Left colon (tissue), 2 donors: ENCODE measurements around the gene CEACAM4. TPM values are rescaled to one million over a fixed set of nuclear protein-coding genes. Genes with fewer than 3 reads are reported as not detected.
"Not testable (repeated sequence)": the region's sequence is repeated elsewhere in the genome, so short reads cannot be mapped to it uniquely, and the experiment has no call there.

Experiments
- ATAC-seq: fragments of 200-7000 bp; cut with Tn5 transposase; one replicate; pipeline ENCODE4 v1.9.1; 2020; ENCODE audit warnings: mild to moderate bottlenecking, moderate library complexity
- DNase-seq, 2 donors: peaks; one replicate each; pipeline ENCODE4 v3.0.0-alpha.2; 2020
- intact Hi-C, 2 donors: fragments of 100-400 bp; cut with DNase I in 1 of 2; cut with micrococcal nuclease in 1 of 2; formaldehyde crosslinking; loops; one replicate each; pipeline versions ENCODE4 v1.11.2 to v1.14.0; 2022; cut with DNase I, micrococcal nuclease
- total RNA-seq, 2 donors: library from RNA; stranded (reverse); fragmentation: NEBNext Ultra II Directional; extraction: Animal tissue kit (Norgen Biotek cat#: 25700); gene quantifications; one replicate each; pipeline ENCODE4 v1.2.1, GENCODE V29; 2021
- donor health status: DM: no; HTN: no; CAD: no.
- donor health status: DM: yes; HTN: yes; CAD: no.

CEACAM4 gene
- total RNA-seq, 2 donors from 2014 or later = 0.22 to 0.24 TPM

- intact Hi-C loops = no loop called here
- ATAC-seq (peak; percentile 52), DNase-seq (peak in 1 of 2 donors; percentile 37)
Observed at GRCh38 chr19:41588497-41589209, 38.2 kb downstream of the CEACAM4 start.

GRCh38 chr19:41587838-41588210 lies 39.0 kb downstream of the CEACAM4 start:
- no peak for DNase-seq
- intact Hi-C loops = no loop called here
- ATAC-seq = no peak

- intact Hi-C loops = no loop called here
- no peak for DNase-seq
- no peak for ATAC-seq
Observed at GRCh38 chr19:41587101-41587837, 39.6 kb downstream of the CEACAM4 start.

- intact Hi-C loops = no loop called here
- no peak for DNase-seq
- no peak for ATAC-seq
Observed at GRCh38 chr19:41586064-41586463, 40.8 kb downstream of the CEACAM4 start.

GRCh38 chr19:41584931-41585330 lies 41.9 kb downstream of the CEACAM4 start:
- ATAC-seq (no peak), DNase-seq (no peak)
- intact Hi-C loops = no loop called here

- DNase-seq = no peak
- no peak for ATAC-seq
- intact Hi-C loops = no loop called here
Observed at GRCh38 chr19:41584260-41584810, 42.5 kb downstream of the CEACAM4 start.

- ATAC-seq, intact Hi-C loops, DNase-seq: not testable (repeated sequence)
Observed at GRCh38 chr19:41582577-41583182, 44.2 kb downstream of the CEACAM4 start.

GRCh38 chr19:41581068-41581467 lies 45.8 kb downstream of the CEACAM4 start:
- ATAC-seq, intact Hi-C loops: not testable (repeated sequence)

GRCh38 chr19:41578886-41579285 lies 48.0 kb downstream of the CEACAM4 start:
- intact Hi-C loops = loop anchor here in 1 of 2 donors (10.0 kb wide), 1 partner anchor 124 kb away; no protein-coding TSS in a partner anchor
- no peak for DNase-seq
- ATAC-seq = no peak

More at GRCh38 chr19:41581068-41581467, 45.8 kb downstream of the CEACAM4 start:
- not testable (repeated sequence) for DNase-seq

- no peak for DNase-seq
- ATAC-seq = no peak
- intact Hi-C loops = loop anchor here in 1 of 2 donors (10.0 kb wide), 1 partner anchor 123 kb away; no protein-coding TSS in a partner anchor
Observed at GRCh38 chr19:41577833-41578232, 49.0 kb downstream of the CEACAM4 start.

GRCh38 chr19:41577144-41577830 lies 49.6 kb downstream of the CEACAM4 start:
- intact Hi-C loops = loop anchor here in 1 of 2 donors (10.0 kb wide), 1 partner anchor 122 kb away; no protein-coding TSS in a partner anchor
- DNase-seq = no peak
- ATAC-seq = no peak

GRCh38 chr19:41575998-41576397 lies 50.9 kb downstream of the CEACAM4 start, which contains the start of gene CEACAM21:
CEACAM21 (plus strand) TSS chr19:41576166; CDS start chr19:41576275, 109 bp downstream.
- intact Hi-C loops = loop anchor here in 1 of 2 donors (10.0 kb wide), 1 partner anchor 121 kb away; no protein-coding TSS in a partner anchor
- DNase-seq (peak; percentile 59 to 68), ATAC-seq (peak; percentile 89)

GRCh38 chr19:41570639-41571112 lies 56.2 kb downstream of the CEACAM4 start:
- DNase-seq (peak; percentile 67 to 90), ATAC-seq (peak; percentile 90)
- intact Hi-C loops = loop anchor here in 1 of 2 donors (10.0 kb wide), 1 partner anchor 116 kb away; no protein-coding TSS in a partner anchor

GRCh38 chr19:41570179-41570578 lies 56.7 kb downstream of the CEACAM4 start:
- intact Hi-C loops = loop anchor here in 1 of 2 donors (10.0 kb wide), 1 partner anchor 115 kb away; no protein-coding TSS in a partner anchor
- DNase-seq = no peak
- ATAC-seq = no peak

- ATAC-seq (no peak), DNase-seq (no peak)
- intact Hi-C loops = loop anchor here (5.0 to 10.0 kb wide), 2 partner anchors 115 to 117 kb away; no protein-coding TSS in a partner anchor
Observed at GRCh38 chr19:41569481-41570150, 57.3 kb downstream of the CEACAM4 start.
